Endothelial cell of umbilical vein (primary cell): ENCODE measurements around the gene GRIA1.

Source experiments
- CTCF ChIP-seq, 2 donors: IDR thresholded peaks; 1 replicate in 1 of 2; 2 replicates in 1 of 2; pipeline ENCODE4 v1.5.1; 2011; ENCODE audit warnings: low read length in 2 of 2, mild to moderate bottlenecking in 2 of 2, moderate library complexity in 2 of 2, control low read depth in 1 of 2, inconsistent platforms in 1 of 2, low read depth in 1 of 2; ENCODE audit not compliant: insufficient read depth in 1 of 2; ENCODE audit errors: extremely low read depth in 1 of 2
- EZH2 ChIP-seq: IDR thresholded peaks from 2 replicates; pipeline ENCODE4 v1.6.1; 2012; ENCODE audit warnings: borderline replicate concordance, low read depth, mild to moderate bottlenecking, moderate library complexity, low read length, inconsistent platforms; ENCODE audit not compliant: severe bottlenecking
- JUN ChIP-seq: IDR thresholded peaks from 2 replicates; pipeline ENCODE4 v1.6.1; 2011; ENCODE audit warnings: borderline replicate concordance, low read depth; ENCODE audit not compliant: insufficient read length, insufficient read depth
- MAX ChIP-seq: IDR thresholded peaks from 2 replicates; pipeline ENCODE4 v1.6.1; 2011; ENCODE audit not compliant: insufficient read depth, insufficient read length
- POLR2A ChIP-seq: IDR thresholded peaks from 2 replicates; pipeline ENCODE4 v1.6.1; 2012; ENCODE audit warnings: low read depth, mild to moderate bottlenecking, control low read depth, low read length
- POLR2AphosphoS5 ChIP-seq: IDR thresholded peaks from 2 replicates; pipeline ENCODE4 v1.6.1; 2012; ENCODE audit warnings: low read depth, mild to moderate bottlenecking, control low read depth, low read length, moderate library complexity; ENCODE audit not compliant: insufficient read depth

GRCh38 chr5:153500178-153500577 lies 9.7 kb downstream of the GRIA1 start:
- no peak for TF ChIP-seq CTCF (IDR thresholded peaks at IDR 0.05; ENCODE audit: extremely low read depth in 1 of 2, insufficient read depth in 1 of 2, low read depth in 1 of 2, low read length in 2 of 2)
- no peak for TF ChIP-seq POLR2AphosphoS5
- no peak for TF ChIP-seq MAX
- no peak for TF ChIP-seq POLR2A
- TF ChIP-seq EZH2 = no peak
- TF ChIP-seq JUN = no peak
